Measurements from ENCODE around the gene CHCHD3.

DNA sequence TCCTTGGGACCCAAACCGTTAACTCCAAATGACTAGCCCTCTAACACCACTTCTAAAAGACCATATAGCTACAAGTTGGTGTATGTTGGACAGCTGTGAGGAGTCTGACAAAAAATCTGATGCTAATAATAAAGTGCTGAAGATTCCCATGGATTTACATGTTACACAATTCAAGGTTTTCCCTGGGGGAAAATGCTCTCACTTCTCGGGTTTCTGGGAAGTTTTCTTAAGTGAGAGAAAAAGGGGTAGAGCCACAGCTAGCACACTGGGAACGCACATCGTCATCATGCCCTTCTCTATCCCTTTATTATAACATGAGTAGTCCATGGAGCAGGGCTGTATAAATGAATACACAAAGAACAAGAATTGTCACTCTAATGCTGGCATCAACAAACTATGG lies 162.1 kb downstream of the CHCHD3 start:
- TF ChIP-seq, protein P1, sequence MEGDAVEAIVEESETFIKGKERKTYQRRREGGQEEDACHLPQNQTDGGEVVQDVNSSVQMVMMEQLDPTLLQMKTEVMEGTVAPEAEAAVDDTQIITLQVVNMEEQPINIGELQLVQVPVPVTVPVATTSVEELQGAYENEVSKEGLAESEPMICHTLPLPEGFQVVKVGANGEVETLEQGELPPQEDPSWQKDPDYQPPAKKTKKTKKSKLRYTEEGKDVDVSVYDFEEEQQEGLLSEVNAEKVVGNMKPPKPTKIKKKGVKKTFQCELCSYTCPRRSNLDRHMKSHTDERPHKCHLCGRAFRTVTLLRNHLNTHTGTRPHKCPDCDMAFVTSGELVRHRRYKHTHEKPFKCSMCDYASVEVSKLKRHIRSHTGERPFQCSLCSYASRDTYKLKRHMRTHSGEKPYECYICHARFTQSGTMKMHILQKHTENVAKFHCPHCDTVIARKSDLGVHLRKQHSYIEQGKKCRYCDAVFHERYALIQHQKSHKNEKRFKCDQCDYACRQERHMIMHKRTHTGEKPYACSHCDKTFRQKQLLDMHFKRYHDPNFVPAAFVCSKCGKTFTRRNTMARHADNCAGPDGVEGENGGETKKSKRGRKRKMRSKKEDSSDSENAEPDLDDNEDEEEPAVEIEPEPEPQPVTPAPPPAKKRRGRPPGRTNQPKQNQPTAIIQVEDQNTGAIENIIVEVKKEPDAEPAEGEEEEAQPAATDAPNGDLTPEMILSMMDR (conservative IDR thresholded peaks at IDR 0.05; ENCODE audit: low read length): no peak
- no peak for TF ChIP-seq EZH2phosphoT487 (IDR thresholded peaks at IDR 0.05; ENCODE audit: borderline replicate concordance)
